ENCODE results near the gene HES5. TPM values are rescaled to one million over a fixed set of nuclear protein-coding genes. Genes with fewer than 3 reads are reported as not detected.

Gene HES5
- total and polyA plus RNA-seq, 10 of the 15 experiments (the other 5 are each of a cell fraction or from before 2014, with no cell fraction given) = 0.12 to 0.15 TPM; not detected in 8

- TF ChIP-seq CUX1 (IDR thresholded peaks at IDR 0.05; ENCODE audit: insufficient replicate concordance, low read depth, low read length) (peak; percentile 48), RFX5 (IDR thresholded peaks at IDR 0.05; ENCODE audit: low read depth, low read length) (no peak)
Observed at GRCh38 chr1:2555634-2556276, 25.7 kb upstream of the HES5 start (continued).

DNA sequence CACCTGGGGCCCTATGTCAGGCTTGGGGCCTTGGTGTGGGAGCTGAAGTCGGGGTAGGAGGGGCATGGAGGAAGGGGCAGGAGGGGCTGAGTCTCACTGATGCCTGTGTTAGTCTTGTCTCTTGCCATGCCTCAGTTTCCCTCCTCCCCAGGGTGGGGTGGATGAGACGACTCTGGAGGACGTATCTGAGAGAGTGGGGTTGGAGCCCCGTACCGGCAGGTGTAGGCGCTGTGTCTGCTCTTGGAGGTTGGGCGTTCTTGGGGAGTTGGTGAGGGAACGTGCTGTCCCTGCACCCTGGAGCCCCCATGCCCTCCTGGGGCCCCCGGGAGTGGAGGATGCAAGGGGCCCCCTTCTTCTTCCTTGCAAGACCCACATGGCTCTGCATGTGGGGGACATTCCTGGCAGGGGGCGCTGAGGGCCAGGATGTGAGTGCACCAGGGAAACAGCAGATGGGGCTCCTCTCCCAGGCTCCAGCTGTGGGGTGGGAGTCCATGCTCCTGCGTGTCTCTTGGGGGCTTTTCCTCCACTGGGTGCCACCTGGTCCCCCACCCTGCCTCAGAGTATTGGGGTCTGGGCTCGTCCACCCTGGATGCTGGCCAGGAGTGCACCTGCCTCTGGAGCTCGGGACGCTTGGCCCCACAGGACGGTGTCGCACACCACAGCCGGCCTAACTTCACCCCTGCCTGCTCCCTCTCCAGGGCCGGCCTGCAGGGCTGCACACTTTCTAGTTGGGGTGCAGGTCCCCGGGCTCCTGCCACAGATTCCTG is 24.7 kb upstream of the HES5 start:
- peak overlapping the region; percentile 97 for H3K4me2 ChIP-seq (ENCODE audit: control insufficient read depth, insufficient read depth)
- H2AFZ ChIP-seq (ENCODE audit: control insufficient read depth, low read depth, low read length) = peak overlapping the region; percentile 44; the same call in 1 of the 2 replicates
- ATAC-seq (peak; percentile 25), FAIRE-seq (peak; percentile 27), DNase-seq (ENCODE audit: low read depth, low spot score) (no peak)
- no peaks in the 10 kb centered on the region for H3K27me3 ChIP-seq (replicated peaks in 1 of 2; ENCODE audit: control insufficient read depth in 2 of 2, insufficient read depth in 2 of 2, low read length in 1 of 2)
- SMC1A ChIA-PET (ENCODE audit: uncharacterized antibody, unreplicated experiment) = interaction anchor here (0.6 to 4.7 kb wide), 3 partner anchors 23 to 108 kb away, joined by 3 to 39 read pairs (median 28); partner anchors contain the start of gene PRXL2B
- no peaks in the 10 kb centered on the region for H4K20me1 ChIP-seq (ENCODE audit: control insufficient read depth, insufficient read depth)
- peak overlapping the region; percentile 39; the same call in 1 of the 2 replicates for H3K9ac ChIP-seq (ENCODE audit: control insufficient read depth, insufficient read depth, low read length)
- POLR2A ChIA-PET = interaction anchor here (2.8 to 5.5 kb wide), 3 partner anchors 9 to 30 kb away, joined by 23 to 61 read pairs (median 60); partner anchors contain the start of gene PRXL2B
- BruUV-seq (replicated peaks) = no TSS peak
- H3K4me3 ChIP-seq = peak overlapping the region; percentile 87
- RAD21 ChIA-PET (ENCODE audit: unreplicated experiment) = interaction anchor here (1.1 to 3.3 kb wide), 6 partner anchors 24 to 360 kb away, joined by 3 to 41 read pairs (median 12); partner anchors contain the start of genes FAAP20 and PANK4
- CTCF ChIA-PET = interaction anchor here (0.7 to 5.1 kb wide), 5 partner anchors 23 to 232 kb away, joined by 3 to 54 read pairs (median 10); partner anchors contain the start of genes PANK4, PEX10 and PRXL2B
- H3K4me1 ChIP-seq (ENCODE audit: control insufficient read depth, insufficient read depth, low read length) = peaks cover 31% of the 10 kb centered on the region
- peaks cover 0 to 2% of the 10 kb centered on the region in 2 experiments; a peak in 2 of 4 replicates for H3K36me3 ChIP-seq (ENCODE audit: control insufficient read depth in 2 of 2, insufficient read depth in 2 of 2, low read length in 1 of 2)
- WGBS (ENCODE audit: insufficient coverage, insufficient replicate concordance, low lambda C conversion rate, missing lambda C conversion rate) = 43% methylated on average over 19 of the region's 19 CpGs
- H3K9me3 ChIP-seq (replicated peaks; ENCODE audit: control insufficient read depth, insufficient read depth, low read length) = no peaks in the 10 kb centered on the region
- in situ Hi-C loops (cut with MboI) (no loop called here), intact Hi-C loops (cut with micrococcal nuclease; ENCODE audit: unreplicated experiment) (loop anchor here (5.0 kb wide), 1 partner anchor 867 kb away; no protein-coding TSS in a partner anchor)
- peak overlapping the region; percentile 99 for H3K27ac ChIP-seq (ENCODE audit: control insufficient read depth, insufficient read depth)
- H3K79me2 ChIP-seq (ENCODE audit: control insufficient read depth, insufficient read depth, low read length) = peaks cover 38% of the 10 kb centered on the region
- TF ChIP-seq NFYA (IDR thresholded peaks at IDR 0.05; ENCODE audit: borderline replicate concordance, low read depth, low read length) (no peak), EED (IDR thresholded peaks at IDR 0.05; ENCODE audit: low read depth) (no peak), TBL1XR1 (IDR thresholded peaks at IDR 0.05; ENCODE audit: low read depth, low read length) (0 out of 2 replicates have a peak, but pooled peaks have one; percentile 45), RUNX3 (IDR thresholded peaks at IDR 0.05; ENCODE audit: low read length) (0 out of 2 replicates have a peak, but pooled peaks have one; percentile 21), SREBF2 (IDR thresholded peaks at IDR 0.05; ENCODE audit: low read length) (no peak), YY1 (IDR thresholded peaks at IDR 0.05; ENCODE audit: low read depth, low read length) (peak; percentile 47; the same call in 1 of the 2 replicates), PAX5 (IDR thresholded peaks at IDR 0.05; ENCODE audit: borderline replicate concordance, low read depth, low read length) (peak; percentile 13; the same call in 1 of the 2 replicates), ZSCAN29 (IDR thresholded peaks at IDR 0.05) (no peak), SMARCA5 (IDR thresholded peaks at IDR 0.05) (peak; percentile 62; the same call in 1 of the 2 replicates), DPF2 (IDR thresholded peaks at IDR 0.05) (peak; percentile 25), TARDBP (IDR thresholded peaks at IDR 0.05; ENCODE audit: borderline replicate concordance) (0 out of 2 replicates have a peak, but pooled peaks have one; percentile 50), MEF2B (IDR thresholded peaks at IDR 0.05; ENCODE audit: partially characterized antibody, poor library complexity, severe bottlenecking) (peak; percentile 16)
- TF ChIP-seq, protein P1, sequence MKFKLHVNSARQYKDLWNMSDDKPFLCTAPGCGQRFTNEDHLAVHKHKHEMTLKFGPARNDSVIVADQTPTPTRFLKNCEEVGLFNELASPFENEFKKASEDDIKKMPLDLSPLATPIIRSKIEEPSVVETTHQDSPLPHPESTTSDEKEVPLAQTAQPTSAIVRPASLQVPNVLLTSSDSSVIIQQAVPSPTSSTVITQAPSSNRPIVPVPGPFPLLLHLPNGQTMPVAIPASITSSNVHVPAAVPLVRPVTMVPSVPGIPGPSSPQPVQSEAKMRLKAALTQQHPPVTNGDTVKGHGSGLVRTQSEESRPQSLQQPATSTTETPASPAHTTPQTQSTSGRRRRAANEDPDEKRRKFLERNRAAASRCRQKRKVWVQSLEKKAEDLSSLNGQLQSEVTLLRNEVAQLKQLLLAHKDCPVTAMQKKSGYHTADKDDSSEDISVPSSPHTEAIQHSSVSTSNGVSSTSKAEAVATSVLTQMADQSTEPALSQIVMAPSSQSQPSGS (IDR thresholded peaks at IDR 0.05; ENCODE audit: low read length) = no peak
